Lung microvascular endothelial cell (primary cell): Measurements from ENCODE around the gene NSFL1C. TPM values are rescaled to one million over a fixed set of nuclear protein-coding genes. Genes with fewer than 3 reads are reported as not detected.

ENCODE experiments used
- DNase-seq, 2 donors: peaks; one replicate each; pipeline versions ENCODE4 v3.0.0 to v3.0.0-alpha.2; 2010; ENCODE audit warnings: low read depth in 2 of 2
- total RNA-seq: library from RNA; depleted of rRNA; stranded (reverse); fragments of >200 nt; gene quantifications from 2 replicates; pipeline ENCODE4 v1.2.1, GENCODE V29; 2014

Gene NSFL1C
- total RNA-seq, 1 donor from 2014 or later: 20.6 TPM

GRCh38 chr20:1462001-1462400 lies 4.6 kb downstream of the NSFL1C start:
- no peak for DNase-seq

DNA sequence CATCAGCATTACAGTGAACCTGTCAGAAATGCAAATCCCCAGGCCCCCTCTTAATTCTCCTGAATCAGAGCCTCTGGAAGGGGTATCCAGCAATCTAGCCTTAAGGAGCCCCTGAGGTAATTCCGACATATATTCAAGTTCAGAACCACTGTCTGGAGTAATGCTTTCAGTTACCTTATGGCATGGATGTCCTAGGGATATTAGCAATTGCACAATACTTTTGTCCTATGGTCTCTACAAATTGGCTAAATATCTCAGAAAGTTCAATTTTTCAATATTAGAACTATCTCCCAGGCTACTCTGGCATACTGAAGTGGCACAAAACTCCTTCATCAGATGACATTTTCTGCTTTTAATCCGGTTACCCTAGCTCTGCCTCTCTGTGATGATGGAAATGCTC lies 6.4 kb downstream of the NSFL1C start:
- no peak for DNase-seq

GRCh38 chr20:1457992-1458391 lies 8.7 kb downstream of the NSFL1C start:
- DNase-seq: no peak

GRCh38 chr20:1456300-1456699 lies 10.3 kb downstream of the NSFL1C start:
- no peak for DNase-seq

- no peak for DNase-seq
Measured at GRCh38 chr20:1450926-1451491, 15.6 kb downstream of the NSFL1C start.

GRCh38 chr20:1449370-1449769 lies 17.3 kb downstream of the NSFL1C start:
- no peak for DNase-seq

DNA sequence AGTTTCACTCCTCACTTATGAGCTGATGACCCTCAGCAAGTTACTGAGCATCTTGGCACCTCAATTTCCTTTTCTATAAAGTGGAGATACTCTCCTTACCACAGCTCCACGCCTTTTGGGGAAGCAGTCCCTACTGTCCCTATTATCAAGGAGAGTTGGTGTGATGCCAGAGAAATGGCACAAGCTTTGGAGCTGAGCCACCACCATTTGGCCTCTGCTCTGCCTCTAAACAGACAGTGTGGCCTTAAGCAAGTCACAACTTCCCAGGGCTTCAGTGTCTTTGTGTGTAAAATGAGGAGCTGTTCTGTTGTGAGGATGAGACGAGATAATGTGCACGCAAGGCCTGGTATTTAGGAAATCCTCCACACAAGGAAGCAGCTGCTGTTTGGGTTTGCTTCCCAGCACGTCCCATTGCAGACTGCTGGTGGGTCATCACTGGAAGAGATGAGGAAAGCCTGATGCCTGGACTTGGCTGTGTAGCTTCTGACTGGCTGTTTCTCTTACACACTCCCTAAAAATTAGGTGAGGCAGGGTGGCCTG lies 18.5 kb downstream of the NSFL1C start:
- DNase-seq: no peak

DNA sequence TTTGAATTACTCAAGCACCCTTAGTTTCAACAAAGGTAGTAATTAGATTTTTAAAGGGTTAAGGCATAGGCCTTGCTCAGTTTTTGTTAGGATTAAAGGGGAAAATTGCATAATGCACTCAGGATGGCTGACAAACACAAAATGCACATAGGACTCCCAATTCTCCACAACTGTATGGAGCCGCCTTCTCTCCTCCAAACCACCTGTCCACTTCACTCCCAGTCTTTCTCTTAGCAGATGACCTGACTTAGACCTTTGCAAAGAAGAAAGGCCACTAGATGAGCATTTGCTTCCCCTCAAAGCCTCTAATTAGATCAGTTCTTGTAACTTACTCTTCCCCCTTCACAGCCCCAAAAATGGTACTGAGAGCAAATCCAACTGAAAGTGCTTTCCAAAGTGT lies 20.1 kb downstream of the NSFL1C start:
- no peak for DNase-seq

- DNase-seq: no peak
Measured at GRCh38 chr20:1443085-1443484, 23.6 kb downstream of the NSFL1C start.

DNA sequence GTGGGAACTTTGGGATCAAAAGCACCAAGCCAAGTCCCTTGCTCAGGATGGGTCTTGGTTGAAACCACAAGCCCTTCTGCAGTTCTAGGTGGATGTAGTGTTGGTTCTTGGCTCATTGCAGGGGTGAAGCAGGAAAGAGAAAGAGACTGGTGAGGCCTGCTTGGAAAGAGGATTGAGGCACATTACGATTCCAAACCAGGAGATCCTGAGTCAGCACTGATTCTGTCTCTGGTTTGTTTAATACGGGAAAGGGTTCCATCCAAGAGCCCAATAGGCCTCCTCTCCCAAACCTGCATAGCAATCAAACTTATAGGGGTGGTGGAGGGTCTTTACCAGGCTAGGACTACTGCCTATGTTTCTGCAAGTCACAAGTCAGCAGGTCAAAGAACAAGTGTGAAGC lies 24.3 kb downstream of the NSFL1C start:
- no peak for DNase-seq

GRCh38 chr20:1441133-1441532 lies 25.5 kb downstream of the NSFL1C start:
- no peak for DNase-seq

GRCh38 chr20:1440024-1440423 lies 26.6 kb downstream of the NSFL1C start:
- DNase-seq: peak; percentile 27 to 36

GRCh38 chr20:1438361-1438760 lies 28.3 kb downstream of the NSFL1C start:
- no peak for DNase-seq

DNA sequence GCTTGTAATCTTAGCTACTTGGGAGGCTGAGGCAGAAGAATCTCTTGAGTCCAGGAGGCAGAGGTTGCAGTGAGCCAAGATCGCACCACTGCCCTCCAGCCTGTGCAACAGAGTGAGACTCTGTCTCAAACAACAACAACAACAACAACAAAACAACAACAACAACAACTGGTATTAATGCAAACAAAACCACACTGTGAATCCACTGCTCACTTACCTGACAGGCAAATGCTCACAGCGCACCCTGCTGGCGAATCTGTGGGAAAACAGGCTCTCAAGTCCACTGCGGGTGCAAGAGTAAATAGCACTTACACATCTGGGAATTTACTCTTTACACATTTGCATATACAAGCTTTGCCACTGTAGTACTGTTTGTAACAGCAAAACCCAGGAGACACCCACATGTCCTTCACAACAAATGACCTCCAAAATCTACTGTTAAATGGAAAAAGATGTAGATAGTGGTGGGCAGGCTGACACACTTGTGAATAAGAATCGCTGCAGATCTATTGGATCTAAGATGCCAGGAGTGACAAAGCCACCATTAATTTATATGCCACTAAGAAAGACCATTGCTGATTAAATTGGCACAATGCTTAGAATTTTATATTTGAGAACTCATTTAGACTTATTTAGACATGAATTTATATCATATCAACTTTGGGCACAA lies 29.3 kb downstream of the NSFL1C start:
- DNase-seq: peak; percentile 91 to 94

GRCh38 chr20:1436263-1436662 lies 30.4 kb downstream of the NSFL1C start:
- no peak for DNase-seq

DNA sequence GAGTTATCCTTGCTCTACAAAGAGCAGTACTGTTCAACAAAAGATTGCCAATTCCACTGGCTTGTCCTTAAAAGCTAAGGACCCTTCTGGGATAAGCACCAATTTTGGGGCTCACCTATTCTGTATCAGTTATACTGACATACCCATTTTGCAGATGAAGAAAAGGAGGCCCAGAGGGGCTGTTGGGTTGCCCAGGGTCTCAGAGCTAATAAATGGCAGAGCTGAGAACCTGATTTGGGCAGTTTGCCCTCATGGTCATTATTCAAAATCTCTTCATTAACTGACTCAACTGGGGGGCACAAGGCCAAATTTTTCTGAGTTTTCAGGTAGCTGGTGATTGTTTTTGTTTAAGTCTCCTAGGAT lies 31.3 kb downstream of the NSFL1C start:
- no peak for DNase-seq

DNA sequence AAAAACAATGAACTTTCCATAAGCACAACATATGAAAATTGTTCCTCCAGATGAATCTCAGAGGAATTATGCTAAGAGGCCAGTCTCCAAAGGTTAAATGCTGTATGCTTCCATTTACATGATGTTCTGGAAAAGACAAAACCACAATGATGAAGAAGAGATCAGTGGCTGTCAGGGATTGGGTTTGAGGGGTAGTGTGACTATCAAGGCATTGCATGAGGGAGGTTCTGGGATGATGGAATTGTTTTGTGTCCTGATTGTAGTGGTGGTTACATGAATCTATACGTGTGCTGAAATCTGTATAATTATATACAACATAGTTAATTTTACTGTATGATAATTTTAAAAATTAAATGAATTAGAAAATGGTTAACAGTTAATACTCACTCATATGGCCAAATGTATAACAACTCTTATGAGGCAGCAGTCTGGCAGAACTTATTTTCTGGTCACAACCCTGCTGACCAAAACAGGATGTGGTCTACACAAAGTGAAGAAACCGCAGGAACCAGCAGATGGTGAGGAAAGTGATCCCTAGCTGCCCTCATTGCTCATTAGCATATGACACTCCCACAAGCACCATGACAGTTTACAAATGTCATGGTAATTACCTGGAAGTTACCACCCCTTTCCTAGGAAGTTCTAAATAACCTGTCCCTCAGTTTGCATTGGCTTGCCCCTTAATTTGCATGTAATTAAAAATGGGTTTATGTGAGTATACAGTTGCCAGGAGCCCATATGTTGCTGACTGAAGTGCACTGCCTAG lies 31.9 kb downstream of the NSFL1C start:
- peak; percentile 68 to 97 for DNase-seq

DNA sequence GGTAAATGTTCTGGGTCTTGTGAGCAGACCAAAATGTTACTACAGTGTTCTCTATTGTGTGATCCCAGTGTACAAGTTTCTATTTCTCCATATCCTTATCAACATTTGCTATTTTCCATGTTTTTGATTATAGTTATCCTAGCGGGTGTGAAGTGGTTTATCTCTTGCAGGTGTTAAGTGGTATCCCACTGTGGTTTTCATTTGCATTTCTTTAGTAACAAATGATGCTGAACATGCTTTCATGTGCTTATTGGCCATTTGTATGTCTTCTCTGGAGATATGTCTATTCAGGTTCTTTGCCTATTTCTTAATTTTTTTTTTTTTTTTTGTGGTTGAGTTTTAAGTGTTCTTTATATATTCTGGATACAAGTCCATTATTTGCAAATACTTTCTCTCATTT lies 35.5 kb downstream of the NSFL1C start:
- DNase-seq: no peak

- DNase-seq: peak in 1 of 2 donors; percentile 91
Measured at GRCh38 chr20:1430004-1430451, 36.6 kb downstream of the NSFL1C start.

GRCh38 chr20:1429143-1429728 lies 37.4 kb downstream of the NSFL1C start:
- DNase-seq: no peak

GRCh38 chr20:1427457-1428054 lies 39.1 kb downstream of the NSFL1C start:
- DNase-seq: peak in 1 of 2 donors; percentile 38
